Neuronal stem cell (in vitro differentiated cells): ENCODE data around the gene FXN. TPM values are rescaled to one million over a fixed set of nuclear protein-coding genes. Genes with fewer than 3 reads are reported as not detected.

Experiments used
- small RNA-seq: library from polyadenylated mRNA; stranded (forward); fragments of <200 nt; extraction: miRNeasy Mini kit (QIAGEN cat#:217004); gene quantifications from one replicate; pipeline ENCODE3, GENCODE V24; 2013; ENCODE audit not compliant: insufficient read depth

Gene FXN

Small RNA genes within 50 kb of the gene (small RNA-seq; reads per million reads assigned to genes)
- not detected for gene AL162730.1
